Measurements from ENCODE around the gene MLLT11.

DNA sequence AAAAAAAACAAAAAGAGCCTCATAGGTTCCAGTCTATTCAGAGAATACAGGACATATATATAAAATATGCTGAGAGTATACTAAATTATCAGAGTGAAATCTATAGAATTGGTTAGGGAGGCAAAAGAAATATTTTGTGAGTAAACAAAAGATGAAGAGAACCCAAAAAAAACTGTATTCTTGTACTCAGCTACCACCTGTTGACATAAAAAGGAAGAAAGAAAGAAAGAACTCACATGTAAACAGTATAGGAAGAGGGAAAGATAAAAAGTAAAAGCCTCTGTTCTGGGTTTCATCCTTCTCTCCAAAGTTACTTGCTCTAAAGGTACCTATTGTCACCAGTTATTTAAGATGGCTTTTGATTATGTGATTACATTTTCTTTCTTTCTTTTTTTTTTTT lies 33.7 kb upstream of the MLLT11 start:
- TF ChIP-seq, protein P1, sequence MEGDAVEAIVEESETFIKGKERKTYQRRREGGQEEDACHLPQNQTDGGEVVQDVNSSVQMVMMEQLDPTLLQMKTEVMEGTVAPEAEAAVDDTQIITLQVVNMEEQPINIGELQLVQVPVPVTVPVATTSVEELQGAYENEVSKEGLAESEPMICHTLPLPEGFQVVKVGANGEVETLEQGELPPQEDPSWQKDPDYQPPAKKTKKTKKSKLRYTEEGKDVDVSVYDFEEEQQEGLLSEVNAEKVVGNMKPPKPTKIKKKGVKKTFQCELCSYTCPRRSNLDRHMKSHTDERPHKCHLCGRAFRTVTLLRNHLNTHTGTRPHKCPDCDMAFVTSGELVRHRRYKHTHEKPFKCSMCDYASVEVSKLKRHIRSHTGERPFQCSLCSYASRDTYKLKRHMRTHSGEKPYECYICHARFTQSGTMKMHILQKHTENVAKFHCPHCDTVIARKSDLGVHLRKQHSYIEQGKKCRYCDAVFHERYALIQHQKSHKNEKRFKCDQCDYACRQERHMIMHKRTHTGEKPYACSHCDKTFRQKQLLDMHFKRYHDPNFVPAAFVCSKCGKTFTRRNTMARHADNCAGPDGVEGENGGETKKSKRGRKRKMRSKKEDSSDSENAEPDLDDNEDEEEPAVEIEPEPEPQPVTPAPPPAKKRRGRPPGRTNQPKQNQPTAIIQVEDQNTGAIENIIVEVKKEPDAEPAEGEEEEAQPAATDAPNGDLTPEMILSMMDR (conservative IDR thresholded peaks at IDR 0.05; ENCODE audit: low read length), result no peak
- TF ChIP-seq EZH2phosphoT487 (IDR thresholded peaks at IDR 0.05; ENCODE audit: borderline replicate concordance), result no peak
